RCC 7860 (cell line): ENCODE measurements around the gene SRRM3.
"Not testable (repeated sequence)": the region's sequence is repeated elsewhere in the genome, so short reads cannot be mapped to it uniquely, and the experiment has no call there.

ENCODE experiments used
- DNase-seq: peaks from one replicate; pipeline ENCODE4 v3.0.0-alpha.2; 2015; ENCODE audit warnings: low spot score
- FAIRE-seq: peaks from 2 replicates; lab custom pipeline; 2012; peaks lifted over from hg19 to GRCh38; lab: Jason Lieb, UNC

SRRM3 gene

DNA sequence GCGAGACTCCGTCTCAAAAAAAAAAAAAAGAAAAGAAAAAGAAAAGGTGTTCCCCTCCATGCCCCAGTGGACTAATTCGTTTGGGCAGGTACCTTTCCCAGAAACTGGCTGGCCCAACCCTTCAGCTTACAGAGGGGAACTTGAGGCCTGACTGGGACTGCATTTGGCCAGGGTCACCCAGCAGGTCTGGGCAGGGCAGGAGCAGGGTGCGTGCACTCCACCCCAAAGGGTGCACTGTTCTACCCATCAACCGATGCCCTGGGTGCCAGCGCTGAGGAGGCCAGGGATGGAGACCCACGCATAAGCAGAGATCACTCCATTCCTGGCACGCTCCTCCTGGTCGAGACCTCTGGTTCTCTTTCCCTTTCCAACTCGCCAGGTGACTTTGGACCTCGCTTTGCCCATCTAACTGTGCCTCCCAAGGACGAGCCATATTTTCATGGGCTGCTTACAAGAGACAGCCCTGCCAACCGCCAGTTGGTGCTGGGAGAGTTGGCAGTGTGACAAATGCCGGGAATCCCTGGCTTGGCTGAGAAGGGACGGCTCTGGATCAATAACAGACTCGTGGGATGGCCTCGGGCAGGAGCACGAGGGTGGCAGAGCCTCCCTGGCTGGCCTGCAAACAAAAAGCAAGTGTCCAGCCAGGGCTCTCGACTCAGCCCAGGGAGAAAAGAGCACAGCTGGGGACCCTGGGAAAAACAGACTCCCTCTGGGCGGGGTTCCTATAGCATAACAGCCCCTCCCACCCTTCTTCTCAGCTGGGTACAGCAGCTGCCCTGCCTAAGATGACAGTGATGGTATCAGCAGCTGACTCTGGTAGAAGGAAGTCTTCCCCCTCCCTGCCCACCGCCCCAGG is 108.6 kb downstream of the SRRM3 start:
- DNase-seq = no peak
- FAIRE-seq = no peak

DNA sequence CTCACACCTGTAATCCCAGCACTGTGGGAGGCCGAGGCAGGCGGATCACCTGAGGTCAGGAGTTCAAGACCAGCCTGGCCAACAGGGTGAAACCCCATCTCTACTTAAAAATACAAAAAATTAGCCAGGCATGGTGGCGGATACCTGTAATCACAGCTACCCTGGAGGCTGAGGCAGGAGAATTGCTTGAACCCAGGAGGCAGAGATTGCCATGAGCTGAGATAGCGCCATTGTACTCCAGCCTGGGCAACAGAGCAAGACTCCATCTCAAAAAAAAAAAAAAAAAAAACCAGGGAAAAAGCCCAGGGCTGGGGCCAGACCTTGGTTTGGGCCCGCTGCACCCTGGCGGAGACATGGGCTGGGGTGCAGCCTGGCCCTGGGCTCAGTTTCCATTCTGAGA is 110.1 kb downstream of the SRRM3 start:
- FAIRE-seq, DNase-seq: not testable (repeated sequence)

DNA sequence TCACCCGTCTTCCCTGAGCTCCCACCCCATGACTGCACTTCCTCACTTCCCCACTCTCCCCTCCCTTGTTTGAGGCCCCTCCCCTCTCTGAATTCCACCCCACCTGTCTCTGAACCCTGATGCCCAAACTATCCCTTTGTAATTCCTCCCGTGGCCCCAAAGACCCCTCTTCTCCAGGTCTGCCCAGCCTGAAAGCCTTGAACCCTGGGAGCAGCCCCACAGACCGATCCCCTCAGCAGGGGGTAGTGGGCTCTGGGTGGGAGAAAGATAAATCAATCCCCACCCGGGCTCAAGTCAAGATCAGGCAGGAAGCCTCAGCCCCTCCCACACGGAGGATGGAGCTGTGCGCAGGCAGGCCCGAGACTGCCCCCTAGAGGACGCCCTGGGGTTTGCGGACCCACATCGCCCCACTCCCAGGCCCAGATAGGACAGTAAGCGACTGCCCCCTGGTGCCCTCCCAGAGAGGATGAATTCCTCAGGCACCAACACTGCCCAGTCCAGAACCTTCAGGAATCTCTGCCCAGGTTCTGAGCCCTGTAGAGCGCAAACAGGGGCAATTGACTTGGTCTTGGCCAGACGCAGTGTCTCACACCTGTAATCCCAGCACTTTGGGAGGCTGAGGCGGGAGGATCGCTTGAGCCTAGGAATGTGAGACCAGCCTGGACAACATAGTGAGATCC is 112.5 kb downstream of the SRRM3 start:
- DNase-seq (peak; percentile 93), FAIRE-seq (peak; percentile 26)

GRCh38 chr7:76314740-76315139 is 113.0 kb downstream of the SRRM3 start:
- DNase-seq, FAIRE-seq: not testable (repeated sequence)

- FAIRE-seq = no peak
- no peak for DNase-seq
These were observed 113.7 kb downstream of the SRRM3 start for GRCh38 chr7:76315364-76315763.

GRCh38 chr7:76316984-76317781 is 115.5 kb downstream of the SRRM3 start:
- DNase-seq (no peak), FAIRE-seq (no peak)

GRCh38 chr7:76317782-76318487 is 116.2 kb downstream of the SRRM3 start:
- FAIRE-seq (peak; percentile 82), DNase-seq (peak; percentile 93)

DNA sequence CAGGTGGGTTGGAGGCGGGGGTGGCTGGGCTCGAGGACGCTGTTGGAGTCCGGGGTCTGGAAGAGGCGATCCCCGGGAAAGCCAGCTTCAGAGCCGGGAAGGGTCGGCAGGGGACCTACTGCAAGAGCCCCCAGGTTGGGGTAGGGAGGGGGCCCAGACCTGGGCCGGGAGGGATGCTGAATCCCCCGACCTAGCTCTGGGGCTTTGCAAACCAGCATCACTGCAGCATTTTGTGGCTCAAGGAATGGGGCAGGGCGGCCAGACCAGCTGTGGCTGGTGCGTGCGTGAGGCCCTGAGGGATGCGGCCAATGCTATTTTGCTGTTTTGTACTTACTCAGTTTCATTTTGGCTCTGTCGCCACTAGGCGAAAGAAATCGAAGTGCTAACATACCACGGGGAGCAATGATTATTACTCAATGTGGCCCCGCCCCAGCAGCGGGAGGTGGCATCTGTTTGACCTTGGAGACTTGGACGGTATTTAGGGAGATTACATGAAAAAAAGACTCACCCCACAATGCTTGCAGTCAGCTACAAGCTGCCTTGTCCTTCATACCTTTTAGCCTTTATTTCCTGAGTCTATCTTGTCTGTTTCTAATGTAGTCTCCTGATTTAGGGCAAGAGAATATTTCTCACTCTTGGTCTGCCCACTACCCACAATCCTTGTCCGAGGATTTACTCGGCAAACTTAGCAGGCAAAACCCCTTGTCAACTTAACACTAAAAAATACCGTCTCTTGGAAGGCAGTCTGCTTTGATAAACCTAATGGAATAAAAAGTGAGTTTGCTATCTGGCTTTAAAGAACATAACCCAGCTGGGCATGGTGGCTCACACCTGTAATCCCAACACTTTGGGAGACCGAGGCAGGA is 117.0 kb downstream of the SRRM3 start:
- FAIRE-seq (peak; percentile 16), DNase-seq (peak; percentile 68)

- FAIRE-seq (no peak), DNase-seq (no peak)
These were observed 123.4 kb downstream of the SRRM3 start for GRCh38 chr7:76325092-76325491.

- DNase-seq = no peak
- no peak for FAIRE-seq
These were observed 124.1 kb downstream of the SRRM3 start for GRCh38 chr7:76325811-76326210.

DNA sequence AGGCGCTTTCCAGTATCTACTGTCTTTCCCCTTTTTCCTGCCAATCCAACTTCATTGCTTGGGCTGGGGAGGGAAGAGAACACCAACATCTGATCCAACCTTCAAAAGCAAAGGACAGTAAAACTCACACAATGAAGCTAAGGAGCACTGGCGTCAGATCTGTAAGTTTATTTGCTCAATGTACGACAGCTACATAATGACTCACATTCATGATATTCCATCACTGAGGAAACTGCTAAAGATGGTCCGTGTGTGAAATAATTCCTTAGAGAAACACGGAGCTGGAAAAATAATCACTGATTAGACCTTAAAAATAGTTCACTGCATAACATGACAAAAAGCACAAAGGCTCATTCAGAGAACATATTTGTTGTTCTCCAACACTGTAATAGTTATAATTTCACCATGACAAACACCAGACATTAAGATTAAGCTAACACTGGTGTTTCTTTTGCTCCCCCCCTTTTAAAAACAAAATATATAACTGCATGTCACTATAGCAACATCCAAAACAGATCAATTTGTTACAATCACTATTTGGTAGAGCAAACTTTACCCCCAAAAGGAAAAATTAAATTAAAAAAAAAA is 125.0 kb downstream of the SRRM3 start:
- no peak for DNase-seq
- FAIRE-seq = no peak

- FAIRE-seq = no peak
These were observed 125.9 kb downstream of the SRRM3 start for GRCh38 chr7:76327610-76328009.

GRCh38 chr7:76328389-76328788 is 126.7 kb downstream of the SRRM3 start:
- DNase-seq (no peak), FAIRE-seq (no peak)

More at GRCh38 chr7:76327610-76328009, 125.9 kb downstream of the SRRM3 start:
- no peak for DNase-seq

GRCh38 chr7:76329479-76329878 is 127.8 kb downstream of the SRRM3 start:
- FAIRE-seq (no peak), DNase-seq (no peak)

- FAIRE-seq (no peak), DNase-seq (no peak)
These were observed 128.6 kb downstream of the SRRM3 start for GRCh38 chr7:76330261-76330660.

DNA sequence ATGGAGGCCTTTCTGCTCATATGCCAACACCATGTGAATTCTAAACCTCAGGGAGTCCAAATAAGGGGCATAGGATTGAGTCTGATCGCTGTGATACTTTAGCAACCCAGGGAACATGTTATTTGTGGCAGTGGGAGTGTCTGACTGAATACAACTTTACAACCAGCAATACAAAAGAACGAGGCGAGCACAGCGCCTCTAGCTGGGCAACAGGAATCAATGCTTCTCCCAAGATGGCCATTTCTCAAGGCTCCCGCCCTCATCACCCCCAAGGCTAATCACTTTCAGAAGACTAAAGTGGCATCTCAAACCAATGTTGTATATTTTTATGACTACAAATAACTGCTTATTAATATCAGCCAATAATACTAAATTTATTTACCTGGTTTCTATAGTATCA is 129.0 kb downstream of the SRRM3 start:
- no peak for FAIRE-seq
- no peak for DNase-seq

DNA sequence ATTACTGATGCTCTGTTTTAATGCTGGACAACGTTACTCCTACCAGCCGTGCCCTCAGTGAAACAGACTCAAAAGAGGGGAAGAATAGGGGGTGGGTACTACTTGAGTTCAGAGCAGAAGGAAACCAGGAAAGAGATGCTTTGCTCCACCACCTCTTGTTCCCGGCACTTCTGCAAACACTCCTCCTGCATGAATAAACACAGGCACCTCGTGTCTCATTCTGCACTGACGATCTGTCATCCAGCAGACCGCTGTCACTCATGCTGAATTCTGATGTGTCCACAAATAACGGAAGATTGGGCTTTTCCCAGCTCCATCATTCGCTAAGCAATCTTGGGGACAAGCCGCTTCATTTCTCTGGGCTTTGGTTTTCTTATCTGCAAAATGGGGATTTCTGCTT is 130.4 kb downstream of the SRRM3 start:
- DNase-seq (no peak), FAIRE-seq (no peak)

GRCh38 chr7:76333511-76334101 is 131.9 kb downstream of the SRRM3 start:
- FAIRE-seq (no peak), DNase-seq (no peak)
